Amniotic stem cell (primary cell): ENCODE measurements around the gene ZSCAN32.

Source experiments
- DNase-seq: peaks from one replicate; lab custom pipeline; 2025; lab: John Stamatoyannopoulos, UW

ZSCAN32 gene

GRCh38 chr16:3356118-3356517 is 44.7 kb downstream of the ZSCAN32 start:
- no peak for DNase-seq

DNA sequence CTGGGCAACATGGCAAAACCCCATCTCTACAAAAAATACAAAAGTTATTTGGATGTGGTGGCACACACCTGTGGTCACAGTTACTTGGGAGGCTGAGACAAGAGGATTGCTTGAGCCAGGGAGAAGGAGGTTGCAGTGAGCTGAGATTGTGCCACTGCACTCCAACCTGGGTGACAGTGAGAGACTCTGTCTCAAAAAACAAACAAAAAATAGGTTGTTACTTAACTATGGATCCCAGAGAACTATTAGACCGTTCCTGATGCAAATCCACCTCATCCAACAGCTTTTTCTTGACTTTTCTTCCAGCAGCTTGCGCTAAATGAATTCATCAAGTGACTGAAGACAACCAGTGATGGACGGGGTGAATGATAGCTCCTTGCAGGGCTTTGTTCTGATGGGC is 45.2 kb downstream of the ZSCAN32 start, which contains the start of gene OR2C1:
Gene OR2C1 (plus strand): TSS at position 301 of the 400 bp plus-strand sequence. CDS start 52 bp downstream, at position 353.
- DNase-seq = no peak

- DNase-seq = no peak
Observed at GRCh38 chr16:3349175-3349574, 51.6 kb downstream of the ZSCAN32 start.

- DNase-seq = no peak
Observed at GRCh38 chr16:3348547-3349167, 52.1 kb downstream of the ZSCAN32 start.

GRCh38 chr16:3347586-3347985 is 53.2 kb downstream of the ZSCAN32 start:
- DNase-seq = no peak

DNA sequence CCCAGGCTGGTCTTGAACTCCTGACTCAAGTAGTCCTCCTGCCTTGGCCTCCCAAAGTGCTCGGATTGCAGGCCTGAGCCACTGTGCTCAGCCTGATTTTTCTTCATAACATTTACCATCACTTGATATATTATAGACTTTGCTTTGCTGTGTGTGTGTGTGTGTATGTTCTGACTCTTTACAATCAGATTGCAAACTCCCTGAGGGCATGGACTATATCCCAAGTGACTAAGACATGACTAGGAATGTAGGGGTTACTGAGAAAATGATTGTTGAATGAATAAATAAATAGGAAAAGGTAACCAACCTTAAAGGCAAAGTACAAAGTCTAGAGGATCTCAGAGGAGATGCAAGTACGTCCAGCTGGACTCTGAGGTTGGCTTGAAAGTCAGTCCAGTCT is 54.8 kb downstream of the ZSCAN32 start:
- DNase-seq = no peak
